Ascending aorta (tissue), 2 donors: ENCODE data around the gene CYSLTR1. TPM values are rescaled to one million over a fixed set of nuclear protein-coding genes. Genes with fewer than 3 reads are reported as not detected.
"Not testable (repeated sequence)": the region's sequence is repeated elsewhere in the genome, so short reads cannot be mapped to it uniquely, and the experiment has no call there.

Experiments used
- DNase-seq, 2 donors: peaks; one replicate each; pipeline ENCODE4 v3.0.0-alpha.2; 2019; ENCODE audit warnings: low spot score in 2 of 2
- H3K27ac ChIP-seq, 2 donors: fragments of 200-600 bp; sonication (generic); one replicate each; pipeline ENCODE4 v1.5.1; 2016 to 2017; ENCODE audit warnings: mild to moderate bottlenecking in 1 of 2
- H3K27me3 ChIP-seq: fragments of 200-600 bp; sonication (generic); one replicate; pipeline ENCODE4 v1.5.1; 2017
- H3K36me3 ChIP-seq, 2 donors: fragments of 200-600 bp; sonication (generic); one replicate each; pipeline ENCODE4 v1.5.1; 2016
- H3K4me1 ChIP-seq, 2 donors: fragments of 200-600 bp; sonication (generic); one replicate each; pipeline ENCODE4 v1.5.1; 2016 to 2017; ENCODE audit warnings: mild to moderate bottlenecking in 1 of 2
- H3K4me3 ChIP-seq, 2 donors: fragments of 200-600 bp; sonication (generic); one replicate each; pipeline ENCODE4 v1.5.1; 2016 to 2017; ENCODE audit warnings: mild to moderate bottlenecking in 1 of 2
- H3K9me3 ChIP-seq, 2 donors: fragments of 200-600 bp; sonication (generic); one replicate each; pipeline ENCODE4 v1.5.1; 2016
- CTCF ChIP-seq, 3 experiments: fragments of 200-600 bp in 2 of 3; fragments of 450-650 bp in 1 of 3; sonication (generic) in 2 of 3; IDR thresholded peaks; one replicate each; pipeline ENCODE4 v1.5.1; 2016 to 2019; ENCODE audit warnings: antibody characterized with exemption in 3 of 3, mild to moderate bottlenecking in 1 of 3, moderate library complexity in 1 of 3
- intact Hi-C: fragments of 100-400 bp; cut with DNase I; formaldehyde crosslinking; loops from one replicate; pipeline ENCODE4 v1.15.1; 2023
- total RNA-seq: library from RNA; depleted of rRNA; stranded (reverse); fragments of >200 nt; gene quantifications from one replicate; pipeline ENCODE4 v1.1.0, GENCODE V29; 2016

Gene CYSLTR1
- total RNA-seq, 1 donor from 2014 or later = 8.9 TPM

GRCh38 chrX:78307665-78308064 is 19.7 kb downstream of the CYSLTR1 start:
- TF ChIP-seq CTCF (IDR thresholded peaks at IDR 0.05) = no peak
- Histone ChIP-seq H3K4me3 (no peak overlapping the region), H3K27me3 (no peaks in the 10 kb centered on the region), H3K27ac (no peak overlapping the region), H3K36me3 (no peaks in the 10 kb centered on the region), H3K9me3 (no peaks in the 10 kb centered on the region), H3K4me1 (no peaks in the 10 kb centered on the region)
- intact Hi-C loops = no loop called here
- DNase-seq = no peak

GRCh38 chrX:78303086-78303485 is 24.3 kb downstream of the CYSLTR1 start:
- H3K27ac ChIP-seq = no peak overlapping the region
- H3K36me3 ChIP-seq = no peaks in the 10 kb centered on the region
- intact Hi-C loops = no loop called here
- peaks cover 0 to 12% of the 10 kb centered on the region in 2 donors for H3K9me3 ChIP-seq
- no peak for TF ChIP-seq CTCF (IDR thresholded peaks at IDR 0.05)
- no peak for DNase-seq
- no peak overlapping the region for H3K4me3 ChIP-seq
- no peaks in the 10 kb centered on the region for H3K4me1 ChIP-seq
- no peaks in the 10 kb centered on the region for H3K27me3 ChIP-seq

GRCh38 chrX:78300933-78301332 is 26.5 kb downstream of the CYSLTR1 start:
- H3K27ac ChIP-seq, H3K4me3 ChIP-seq, H3K4me1 ChIP-seq, DNase-seq, intact Hi-C loops, H3K27me3 ChIP-seq, H3K36me3 ChIP-seq: not testable (repeated sequence)
- H3K9me3 ChIP-seq = peaks cover 0 to 12% of the 10 kb centered on the region in 2 donors

- H3K4me3 ChIP-seq = no peak overlapping the region
- TF ChIP-seq CTCF (IDR thresholded peaks at IDR 0.05) = no peak
- intact Hi-C loops = no loop called here
- DNase-seq = no peak
- H3K27me3 ChIP-seq = no peaks in the 10 kb centered on the region
- no peaks in the 10 kb centered on the region for H3K36me3 ChIP-seq
- H3K4me1 ChIP-seq = no peaks in the 10 kb centered on the region
- H3K27ac ChIP-seq = no peak overlapping the region
- H3K9me3 ChIP-seq = peaks cover 0 to 10% of the 10 kb centered on the region in 2 donors
Measured at GRCh38 chrX:78283511-78283910, 43.9 kb downstream of the CYSLTR1 start.

GRCh38 chrX:78237127-78237526 is 90.3 kb downstream of the CYSLTR1 start:
- no peak for DNase-seq
- H3K4me1 ChIP-seq = no peaks in the 10 kb centered on the region
- TF ChIP-seq CTCF (IDR thresholded peaks at IDR 0.05) = no peak
- no peak overlapping the region for H3K27ac ChIP-seq
- no peaks in the 10 kb centered on the region for H3K36me3 ChIP-seq
- no peaks in the 10 kb centered on the region for H3K9me3 ChIP-seq
- intact Hi-C loops = no loop called here
- no peaks in the 10 kb centered on the region for H3K27me3 ChIP-seq
- no peak overlapping the region for H3K4me3 ChIP-seq

- H3K4me3 ChIP-seq, H3K4me1 ChIP-seq, H3K27ac ChIP-seq, H3K9me3 ChIP-seq, H3K36me3 ChIP-seq, DNase-seq, intact Hi-C loops, H3K27me3 ChIP-seq: not testable (repeated sequence)
Measured at GRCh38 chrX:78226047-78226446, 101.4 kb downstream of the CYSLTR1 start.

Other genes starting within 250 kb of the CYSLTR1 start
- 72.1 TPM for gene PGK1, start 223.4 kb downstream of the CYSLTR1 start, total RNA-seq
- gene TAF9B, start 188.0 kb downstream of the CYSLTR1 start, total RNA-seq = 7.9 TPM